ENCODE data around the gene KRT15. TPM values are rescaled to one million over a fixed set of nuclear protein-coding genes. Genes with fewer than 3 reads are reported as not detected.

The KRT15 gene
- total RNA-seq, 1 donor from 2014 or later: not detected

DNA sequence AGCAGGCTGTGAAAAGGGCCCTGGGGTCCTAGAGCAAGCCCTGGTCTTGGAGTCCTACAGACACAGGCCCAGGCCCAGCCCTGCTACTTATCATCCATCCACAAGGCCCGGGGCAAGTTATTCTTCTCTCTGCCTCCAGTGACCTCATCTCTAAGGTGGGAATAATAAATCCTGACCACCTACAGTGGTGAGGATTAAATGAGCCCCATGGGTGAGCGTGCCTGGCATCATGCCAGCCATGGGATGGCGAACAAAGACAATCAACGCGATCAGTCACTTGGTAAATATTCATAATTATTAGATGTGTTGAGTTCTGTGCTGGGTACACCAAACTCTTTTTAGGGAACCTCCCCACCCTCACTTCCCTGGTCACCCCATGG lies 5.5 kb downstream of the KRT15 start:
- Mint-ChIP-seq H3K36me3 (ENCODE audit: low read depth) (no peaks in the 10 kb centered on the region), H3K27me3 (ENCODE audit: low read depth) (peaks cover 11% of the 10 kb centered on the region), H3K4me1 (ENCODE audit: low read depth) (no peaks in the 10 kb centered on the region), H3K27ac (ENCODE audit: unreplicated experiment) (no peak overlapping the region), H3K9me3 (ENCODE audit: low read depth) (no peaks in the 10 kb centered on the region), H3K4me3 (ENCODE audit: unreplicated experiment) (no peak overlapping the region)
- TF ChIP-seq, protein P1, sequence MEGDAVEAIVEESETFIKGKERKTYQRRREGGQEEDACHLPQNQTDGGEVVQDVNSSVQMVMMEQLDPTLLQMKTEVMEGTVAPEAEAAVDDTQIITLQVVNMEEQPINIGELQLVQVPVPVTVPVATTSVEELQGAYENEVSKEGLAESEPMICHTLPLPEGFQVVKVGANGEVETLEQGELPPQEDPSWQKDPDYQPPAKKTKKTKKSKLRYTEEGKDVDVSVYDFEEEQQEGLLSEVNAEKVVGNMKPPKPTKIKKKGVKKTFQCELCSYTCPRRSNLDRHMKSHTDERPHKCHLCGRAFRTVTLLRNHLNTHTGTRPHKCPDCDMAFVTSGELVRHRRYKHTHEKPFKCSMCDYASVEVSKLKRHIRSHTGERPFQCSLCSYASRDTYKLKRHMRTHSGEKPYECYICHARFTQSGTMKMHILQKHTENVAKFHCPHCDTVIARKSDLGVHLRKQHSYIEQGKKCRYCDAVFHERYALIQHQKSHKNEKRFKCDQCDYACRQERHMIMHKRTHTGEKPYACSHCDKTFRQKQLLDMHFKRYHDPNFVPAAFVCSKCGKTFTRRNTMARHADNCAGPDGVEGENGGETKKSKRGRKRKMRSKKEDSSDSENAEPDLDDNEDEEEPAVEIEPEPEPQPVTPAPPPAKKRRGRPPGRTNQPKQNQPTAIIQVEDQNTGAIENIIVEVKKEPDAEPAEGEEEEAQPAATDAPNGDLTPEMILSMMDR (IDR thresholded peaks at IDR 0.05): no peak
- DNase-seq (ENCODE audit: low spot score): no peak

DNA sequence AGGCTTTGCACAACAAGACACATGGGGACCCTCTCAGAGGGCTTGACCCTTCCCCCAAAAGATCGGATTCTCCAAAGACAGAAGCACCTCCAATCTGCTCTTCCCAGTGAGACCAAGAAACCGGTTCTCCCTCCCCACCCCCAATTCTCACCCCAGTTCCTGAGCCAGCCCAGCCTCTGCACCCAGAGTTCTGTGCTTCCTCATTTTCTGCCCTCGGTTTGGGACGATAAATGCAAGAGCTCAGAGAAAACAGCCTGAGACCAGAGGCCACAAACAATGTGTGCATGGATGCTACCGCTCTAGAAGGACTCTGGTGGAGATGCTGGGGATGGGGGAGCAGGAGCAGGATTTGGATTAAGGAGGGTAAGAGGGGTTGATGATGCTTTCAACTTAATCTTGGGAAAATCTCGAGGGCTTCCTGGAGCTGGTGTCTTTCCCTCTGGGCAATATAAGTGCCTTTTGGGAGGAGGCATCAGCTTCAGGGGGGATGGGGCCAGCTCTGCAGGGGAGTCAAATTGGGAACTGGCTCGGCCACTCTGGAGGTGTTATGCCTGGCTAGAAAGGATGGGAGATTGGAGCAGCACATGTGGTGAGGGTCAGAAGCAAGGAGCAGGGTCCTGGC lies 6.0 kb downstream of the KRT15 start:
- H3K36me3 Mint-ChIP-seq (ENCODE audit: low read depth): no peaks in the 10 kb centered on the region
- TF ChIP-seq, protein P1 (IDR thresholded peaks at IDR 0.05): no peak
- H3K27ac Mint-ChIP-seq (ENCODE audit: unreplicated experiment): no peak overlapping the region
- no peak for DNase-seq (ENCODE audit: low spot score)
- H3K4me1 Mint-ChIP-seq (ENCODE audit: low read depth): no peaks in the 10 kb centered on the region
- no peak overlapping the region for H3K4me3 Mint-ChIP-seq (ENCODE audit: unreplicated experiment)
- H3K9me3 Mint-ChIP-seq (ENCODE audit: low read depth): no peaks in the 10 kb centered on the region
- H3K27me3 Mint-ChIP-seq (ENCODE audit: low read depth): peaks cover 11% of the 10 kb centered on the region

DNA sequence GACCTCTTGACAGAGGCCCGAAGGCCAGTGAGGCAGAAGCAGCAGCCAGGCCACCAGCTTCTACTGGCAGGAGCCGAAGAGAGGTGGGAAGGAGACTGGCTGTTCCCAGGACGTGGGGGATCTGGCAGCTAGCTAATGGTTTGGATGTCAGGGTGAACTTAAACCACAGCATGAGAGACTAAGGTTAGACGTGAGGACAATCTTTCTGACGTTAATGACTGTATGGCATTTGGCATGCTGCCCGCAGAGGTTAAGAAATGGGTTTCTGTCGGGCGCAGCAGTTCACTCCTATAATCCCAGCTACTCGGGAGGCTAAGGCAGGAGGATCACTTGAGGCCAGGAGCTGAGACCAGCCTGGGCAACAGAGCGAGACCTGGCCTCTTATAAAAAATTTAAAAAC lies 7.0 kb downstream of the KRT15 start:
- TF ChIP-seq, protein P1 (IDR thresholded peaks at IDR 0.05): no peak
- Mint-ChIP-seq H3K4me3 (ENCODE audit: unreplicated experiment) (no peak overlapping the region), H3K36me3 (ENCODE audit: low read depth) (no peaks in the 10 kb centered on the region), H3K27ac (ENCODE audit: unreplicated experiment) (no peak overlapping the region), H3K9me3 (ENCODE audit: low read depth) (no peaks in the 10 kb centered on the region), H3K4me1 (ENCODE audit: low read depth) (no peaks in the 10 kb centered on the region), H3K27me3 (ENCODE audit: low read depth) (peaks cover 11% of the 10 kb centered on the region)
- DNase-seq (ENCODE audit: low spot score): no peak

DNA sequence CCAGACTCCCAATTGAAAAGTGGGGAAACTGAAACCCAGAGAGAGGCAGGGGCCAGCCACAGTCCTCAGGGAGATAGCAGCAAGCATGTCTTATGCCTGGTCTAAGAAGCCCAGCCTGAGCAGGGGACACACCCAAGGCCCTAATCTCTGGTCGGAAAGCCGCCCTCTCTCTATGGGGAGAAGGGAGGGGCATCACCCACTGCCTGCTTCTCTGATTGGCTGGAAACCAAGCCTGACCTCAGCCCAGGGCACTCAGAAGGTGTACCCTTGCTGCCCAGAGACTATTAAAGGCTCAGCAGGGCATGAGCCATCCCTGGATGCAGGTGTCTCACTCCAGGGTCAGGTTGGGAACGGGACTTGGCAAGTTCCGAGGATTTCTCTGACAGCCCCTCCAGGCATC lies 7.6 kb downstream of the KRT15 start:
- no peaks in the 10 kb centered on the region for H3K36me3 Mint-ChIP-seq (ENCODE audit: low read depth)
- H3K4me3 Mint-ChIP-seq (ENCODE audit: unreplicated experiment): no peak overlapping the region
- no peaks in the 10 kb centered on the region for H3K4me1 Mint-ChIP-seq (ENCODE audit: low read depth)
- peaks cover 9% of the 10 kb centered on the region for H3K27me3 Mint-ChIP-seq (ENCODE audit: low read depth)
- no peak for DNase-seq (ENCODE audit: low spot score)
- H3K9me3 Mint-ChIP-seq (ENCODE audit: low read depth): no peaks in the 10 kb centered on the region
- TF ChIP-seq, protein P1 (IDR thresholded peaks at IDR 0.05): no peak
- no peak overlapping the region for H3K27ac Mint-ChIP-seq (ENCODE audit: unreplicated experiment)

DNA sequence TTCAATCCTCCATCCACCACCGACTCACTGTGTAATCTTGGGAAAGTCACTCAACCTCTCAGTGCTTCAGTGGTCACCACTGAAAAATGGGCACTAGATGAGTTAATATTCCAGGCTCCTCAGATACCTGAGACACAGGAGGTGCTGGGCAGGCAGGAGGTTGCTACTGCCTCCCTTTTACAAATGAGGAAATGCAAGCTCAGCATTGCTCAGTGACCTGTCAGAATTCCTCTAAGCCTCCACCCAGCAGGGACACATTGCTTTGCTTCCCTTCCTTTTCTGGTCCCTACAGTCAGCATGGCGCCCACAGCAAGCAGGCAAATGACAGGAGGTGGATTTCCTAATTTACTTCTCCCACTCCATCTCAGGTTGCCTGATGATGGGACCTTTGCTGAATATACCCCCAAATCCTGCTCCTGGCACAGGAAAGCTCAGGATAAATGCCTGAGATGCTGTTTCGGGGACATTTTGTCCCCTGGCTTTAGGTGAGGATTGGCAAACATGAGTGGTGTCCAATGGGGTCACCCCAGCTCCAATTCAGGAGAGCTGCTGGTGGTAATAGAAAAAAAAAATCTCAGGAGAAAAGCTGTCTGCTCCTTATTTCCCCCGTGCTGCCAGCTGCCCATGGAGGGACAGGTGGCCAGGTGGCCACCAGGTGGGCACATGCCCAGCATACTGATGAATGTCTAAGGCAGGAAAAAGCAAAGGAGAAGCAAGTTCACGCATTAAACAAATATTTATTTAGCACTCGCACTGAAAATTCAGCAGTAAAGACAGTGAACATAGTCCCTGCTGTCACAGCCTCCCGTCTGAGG lies 8.2 kb downstream of the KRT15 start:
- Mint-ChIP-seq H3K27me3 (ENCODE audit: low read depth) (peaks cover 7% of the 10 kb centered on the region), H3K4me1 (ENCODE audit: low read depth) (no peaks in the 10 kb centered on the region), H3K27ac (ENCODE audit: unreplicated experiment) (no peak overlapping the region), H3K9me3 (ENCODE audit: low read depth) (no peaks in the 10 kb centered on the region), H3K36me3 (ENCODE audit: low read depth) (no peaks in the 10 kb centered on the region), H3K4me3 (ENCODE audit: unreplicated experiment) (no peak overlapping the region)
- TF ChIP-seq, protein P1 (IDR thresholded peaks at IDR 0.05): no peak
- no peak for DNase-seq (ENCODE audit: low spot score)
